NCI-H748 treated with DMSO at 0.1 percent for 48 hours (cell line): ENCODE measurements around the gene NOL4L.
"Not testable (repeated sequence)": the region's sequence is repeated elsewhere in the genome, so short reads cannot be mapped to it uniquely, and the experiment has no call there.

Experiments used
- DNase-seq: peaks from one replicate; lab custom pipeline; 2025; lab: John Stamatoyannopoulos, UW

Gene NOL4L

GRCh38 chr20:32421290-32421689, 163.8 kb downstream of the NOL4L start:
- no peak for DNase-seq

- DNase-seq = no peak
These were observed 166.8 kb downstream of the NOL4L start for GRCh38 chr20:32418376-32418775.

- DNase-seq = no peak
These were observed 168.9 kb downstream of the NOL4L start for GRCh38 chr20:32416206-32416605.

- DNase-seq = no peak
These were observed 169.6 kb downstream of the NOL4L start for GRCh38 chr20:32415494-32415893.

- no peak for DNase-seq
These were observed 173.0 kb downstream of the NOL4L start for GRCh38 chr20:32411955-32412706.

GRCh38 chr20:32407131-32407750, 177.9 kb downstream of the NOL4L start:
- not testable (repeated sequence) for DNase-seq

GRCh38 chr20:32406701-32407100, 178.4 kb downstream of the NOL4L start:
- no peak for DNase-seq

- DNase-seq = no peak
These were observed 181.1 kb downstream of the NOL4L start for GRCh38 chr20:32404017-32404416.

- no peak for DNase-seq
These were observed 184.7 kb downstream of the NOL4L start for GRCh38 chr20:32400476-32400875.

DNA sequence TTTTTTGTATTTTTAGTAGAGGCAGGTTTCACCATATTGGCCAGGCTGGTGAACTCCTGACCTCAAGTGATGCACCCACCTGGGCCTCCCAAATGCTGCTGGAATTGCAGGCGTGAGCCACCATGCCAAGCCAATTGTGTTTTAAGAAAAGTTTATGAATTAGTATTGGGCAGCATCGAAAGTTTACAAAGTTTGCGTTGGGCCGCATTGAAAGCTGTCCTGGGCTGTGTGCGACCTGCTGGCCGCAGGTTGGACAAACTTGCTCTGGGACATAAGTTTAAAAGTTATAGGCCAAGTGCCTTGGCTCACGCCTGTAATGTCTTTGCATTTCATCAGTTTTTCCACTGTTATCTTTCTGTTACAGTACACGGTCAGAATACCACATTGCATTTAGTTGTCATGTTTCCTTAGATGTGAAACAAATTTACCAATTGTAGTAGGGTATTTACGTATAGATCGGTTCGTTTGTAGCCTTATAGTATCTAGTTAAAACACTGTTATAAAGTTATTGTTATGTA, 187.5 kb downstream of the NOL4L start:
- no peak for DNase-seq

DNA sequence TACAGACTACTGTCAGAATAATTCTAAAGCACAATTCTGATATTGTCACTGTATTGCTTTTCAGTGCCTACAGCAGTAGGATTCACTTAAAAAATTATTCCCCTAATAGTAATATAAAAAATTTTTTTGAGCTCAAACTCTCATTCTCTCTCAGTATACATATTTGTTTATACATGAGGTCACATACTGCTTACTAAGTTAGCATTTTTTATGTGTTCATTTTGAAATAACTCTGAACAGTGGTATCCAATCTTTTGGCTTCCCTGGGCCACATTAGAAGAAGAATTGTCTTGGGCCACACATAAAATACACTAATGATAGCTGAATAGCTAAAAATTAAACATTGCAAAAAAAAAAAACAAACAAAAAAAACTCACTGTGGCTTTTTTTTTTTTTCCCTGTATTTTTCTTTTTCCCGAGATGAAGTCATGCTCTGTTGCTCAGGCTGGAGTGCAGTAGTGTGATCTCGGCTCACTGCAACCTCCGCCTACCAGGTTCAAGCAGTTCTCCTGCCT, 188.4 kb downstream of the NOL4L start:
- no peak for DNase-seq

DNA sequence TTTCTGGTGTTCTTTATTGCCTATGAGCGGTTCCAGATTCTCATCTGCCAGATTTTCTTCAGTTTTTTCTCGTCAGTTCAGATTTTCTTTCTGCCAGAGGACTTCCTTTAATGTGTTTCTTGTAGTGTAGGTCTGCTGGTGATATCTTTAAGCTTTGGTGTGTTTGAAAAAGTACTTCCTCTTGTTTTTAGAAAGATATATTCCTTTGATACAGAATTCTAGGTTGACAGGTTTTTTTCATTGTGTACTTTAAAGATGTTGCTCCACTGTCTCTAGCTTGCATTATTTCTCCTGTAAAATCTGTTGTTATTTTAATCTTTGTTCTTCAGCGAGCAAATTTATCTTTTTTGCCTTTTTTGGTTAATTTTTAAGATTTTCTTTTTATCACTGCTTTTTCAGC, 190.1 kb downstream of the NOL4L start:
- no peak for DNase-seq
